Measurements from ENCODE around the gene HNRNPDL. TPM values are rescaled to one million over a fixed set of nuclear protein-coding genes. Genes with fewer than 3 reads are reported as not detected.

Gene HNRNPDL
- total and polyA plus RNA-seq, 2 of the 4 experiments (the other 2 are of a cell fraction), result 52.9 to 276 TPM

GRCh38 chr4:82423245-82424054 lies 6.8 kb downstream of the HNRNPDL start:
- Histone ChIP-seq H4K20me1 (ENCODE audit: insufficient read depth, low read length) (peaks cover 66% of the 10 kb centered on the region), H3K18ac (ENCODE audit: low read depth, low read length) (no peak overlapping the region), H2BK5ac (ENCODE audit: low read depth, low read length, poor library complexity, severe bottlenecking) (peak overlapping the region; percentile 33), H2BK120ac (ENCODE audit: low read depth, low read length) (no peak overlapping the region), H4K91ac (ENCODE audit: insufficient read depth, low read depth, low read length) (no peak overlapping the region), H2AFZ (replicated peaks; ENCODE audit: low read length, poor library complexity) (no peak overlapping the region), H3K9ac (ENCODE audit: low read depth, low read length) (no peak overlapping the region), H3K9me3 (ENCODE audit: control insufficient read depth, insufficient read depth, low read length) (no peaks in the 10 kb centered on the region), H3K36me3 (ENCODE audit: control insufficient read depth, insufficient read depth, low read length) (peaks cover 24% of the 10 kb centered on the region), H3K9me1 (ENCODE audit: insufficient read depth, low read length) (peaks cover 10% of the 10 kb centered on the region), H3K4me3 (ENCODE audit: insufficient read depth, low read depth, low read length) (no peak overlapping the region), H2BK20ac (ENCODE audit: low read depth, low read length) (no peak overlapping the region), H2AK9ac (replicated peaks; ENCODE audit: low read depth, low read length, poor library complexity) (no peak overlapping the region), H3K23ac (ENCODE audit: low read depth, low read length) (no peak overlapping the region), H3K14ac (replicated peaks; ENCODE audit: low read depth, low read length) (no peak overlapping the region), H3K4me1 (ENCODE audit: control insufficient read depth, insufficient read depth, low read length) (peaks cover 6% of the 10 kb centered on the region), H2AK5ac (ENCODE audit: low read depth, low read length) (no peak overlapping the region), H3K79me1 (ENCODE audit: low read depth in 1 of 2, low read length in 2 of 2) (peaks cover 2 to 26% of the 10 kb centered on the region in 2 experiments; a peak in 2 of 4 replicates), H3K4me2 (ENCODE audit: low read depth, low read length) (peak overlapping the region; percentile 7; the same call in 1 of the 2 replicates), H2BK15ac (ENCODE audit: low read depth, low read length) (no peak overlapping the region), H3K27ac (ENCODE audit: insufficient read depth, low read length) (no peak overlapping the region), H3K4ac (ENCODE audit: low read depth, low read length) (no peak overlapping the region), H4K8ac (ENCODE audit: low read depth in 2 of 2, low read length in 2 of 2) (no peak overlapping the region), H3K27me3 (ENCODE audit: control insufficient read depth, insufficient read depth, low read length) (no peaks in the 10 kb centered on the region), H4K5ac (ENCODE audit: low read depth, low read length) (no peak overlapping the region), H3K56ac (ENCODE audit: extremely low read depth, insufficient read depth, low read length) (no peak overlapping the region)
- ATAC-seq (ENCODE audit: low read depth) (peak; percentile 7; the same call in 1 of the 2 replicates), DNase-seq (peak; percentile 69)
- TF ChIP-seq POLR2A (IDR thresholded peaks at IDR 0.05; ENCODE audit: low read depth, low read length) (peak; percentile 67; the same call in 1 of the 2 replicates), CHD1 (IDR thresholded peaks at IDR 0.05; ENCODE audit: low read depth, low read length) (no peak), NFE2L2 (IDR thresholded peaks at IDR 0.05; ENCODE audit: low read depth, low read length) (no peak), SMC3 (IDR thresholded peaks at IDR 0.05; ENCODE audit: low read depth, low read length) (no peak), RAD21 (IDR thresholded peaks at IDR 0.05; ENCODE audit: low read length) (no peak), CEBPB (IDR thresholded peaks at IDR 0.05; ENCODE audit: low read depth, low read length) (no peak), RCOR1 (IDR thresholded peaks at IDR 0.05; ENCODE audit: insufficient replicate concordance, low read length) (no peak), FOS (IDR thresholded peaks at IDR 0.05; ENCODE audit: low read depth, low read length) (0 out of 2 replicates have a peak, but pooled peaks have one; percentile 31)
- no TSS peak for BruUV-seq (replicated peaks)
- dilution Hi-C loops (cut with HindIII; ENCODE audit: low sequenced_read_pairs, unreplicated experiment) (no loop called here), intact Hi-C loops (cut with micrococcal nuclease) (loop anchor here (1.0 kb wide), 1 partner anchor 49 kb away; no protein-coding TSS in a partner anchor), in situ Hi-C loops (cut with MboI; ENCODE audit: low sequenced_read_pairs) (no loop called here)
- ChIA-PET CTCF (no interaction called here), POLR2A (ENCODE audit: unreplicated experiment) (interaction anchor here (1.7 kb wide), 1 partner anchor 14 kb away, joined by 4 read pairs; no protein-coding TSS in a partner anchor)
- 72 to 100% methylated on average over 1 to 4 of the region's 7 CpGs for WGBS, 2 experiments (ENCODE audit: extremely low coverage in 2 of 2, insufficient read length in 1 of 2)

Measured in IMR-90 (cell line).